ENCODE results near the gene SIT1. TPM values are rescaled to one million over a fixed set of nuclear protein-coding genes. Genes with fewer than 3 reads are reported as not detected.

The SIT1 gene
- total and polyA plus RNA-seq, 2 experiments from 2014 or later: 13.2 to 14.7 TPM

GRCh38 chr9:35660966-35661415, 10.3 kb upstream of the SIT1 start:
- H3K9me2 ChIP-seq (ENCODE audit: insufficient read depth): no peaks in the 10 kb centered on the region
- no peaks in the 10 kb centered on the region; the same call in none of the 2 replicates for H4K20me1 ChIP-seq (replicated peaks; ENCODE audit: insufficient read depth)
- no peak overlapping the region for H3K4me2 ChIP-seq
- TF ChIP-seq CTCF (conservative IDR thresholded peaks at IDR 0.05; ENCODE audit: low read depth in 2 of 2): peak; percentile 51 to 63
- TF ChIP-seq NANOG (IDR thresholded peaks at IDR 0.05; ENCODE audit: borderline replicate concordance): no peak
- no peak for TF ChIP-seq ZNF331 (CRISPR knock-in tag; IDR thresholded peaks at IDR 0.05; ENCODE audit: low read depth)
- TF ChIP-seq CREB1 (CRISPR knock-in tag; IDR thresholded peaks at IDR 0.05; ENCODE audit: low read depth): no peak
- TF ChIP-seq EZH2 (IDR thresholded peaks at IDR 0.05; ENCODE audit: low read depth, unreplicated experiment): no peak
- peaks cover 23% of the 10 kb centered on the region for H3K4me1 ChIP-seq (ENCODE audit: insufficient read depth)
- H3K27me3 ChIP-seq (ENCODE audit: insufficient read depth): peaks cover 4% of the 10 kb centered on the region; the same call in 1 of the 2 replicates
- DNase-seq (ENCODE audit: low spot score) (peak; percentile 56), ATAC-seq (no peak)
- Mint-ChIP-seq H3K27ac (peak overlapping the region; percentile 90; the same call in 1 of the 2 replicates), H3K4me1 (peaks cover 55% of the 10 kb centered on the region), H3K27me3 (ENCODE audit: insufficient read depth, low read depth, poor library complexity) (peaks cover 33% of the 10 kb centered on the region), H3K9me3 (peaks cover 3% of the 10 kb centered on the region), H3K4me3 (no peak overlapping the region), H3K36me3 (ENCODE audit: low read depth) (peaks cover 49% of the 10 kb centered on the region)
- peaks cover 8% of the 10 kb centered on the region; the same call in 1 of the 2 replicates for H3K36me3 ChIP-seq (ENCODE audit: insufficient read depth)
- H2AFZ ChIP-seq: no peak overlapping the region
- H3K4me3 ChIP-seq: no peak overlapping the region
- H3F3A ChIP-seq (replicated peaks; ENCODE audit: low read depth): peaks cover 29% of the 10 kb centered on the region; the same call in 1 of the 2 replicates
- peaks cover 8% of the 10 kb centered on the region; the same call in 1 of the 2 replicates for H3K79me2 ChIP-seq (replicated peaks; ENCODE audit: insufficient read depth)
- H3K27ac ChIP-seq (ENCODE audit: low read depth): no peak overlapping the region

GRCh38 chr9:35659340-35659739, 8.6 kb upstream of the SIT1 start:
- Histone ChIP-seq H3K36me3 (ENCODE audit: insufficient read depth) (peaks cover 8% of the 10 kb centered on the region; the same call in 1 of the 2 replicates), H2AFZ (no peak overlapping the region), H3K27ac (ENCODE audit: low read depth) (0 out of 2 replicates have a peak overlapping the region, but pooled peaks have one; percentile 89), H4K20me1 (replicated peaks; ENCODE audit: insufficient read depth) (no peaks in the 10 kb centered on the region; the same call in none of the 2 replicates), H3K4me3 (peak overlapping the region; percentile 97), H3K4me1 (ENCODE audit: insufficient read depth) (peaks cover 16% of the 10 kb centered on the region), H3K79me2 (replicated peaks; ENCODE audit: insufficient read depth) (peaks cover 5% of the 10 kb centered on the region; the same call in 1 of the 2 replicates), H3K27me3 (ENCODE audit: insufficient read depth) (peaks cover 4% of the 10 kb centered on the region; the same call in 1 of the 2 replicates), H3F3A (replicated peaks; ENCODE audit: low read depth) (peaks cover 24% of the 10 kb centered on the region; the same call in 1 of the 2 replicates), H3K4me2 (peak overlapping the region; percentile 92), H3K9me2 (ENCODE audit: insufficient read depth) (no peaks in the 10 kb centered on the region)
- Mint-ChIP-seq H3K4me1 (peaks cover 47% of the 10 kb centered on the region), H3K4me3 (peak overlapping the region; percentile 77), H3K9me3 (peaks cover 3% of the 10 kb centered on the region), H3K27me3 (ENCODE audit: insufficient read depth, low read depth, poor library complexity) (peaks cover 35% of the 10 kb centered on the region), H3K27ac (no peak overlapping the region), H3K36me3 (ENCODE audit: low read depth) (peaks cover 49% of the 10 kb centered on the region)
- ATAC-seq: no peak
- DNase-seq (ENCODE audit: low spot score): no peak
- no peak for TF ChIP-seq ZNF114 (CRISPR knock-in tag; IDR thresholded peaks at IDR 0.05)
- TF ChIP-seq ETS1 (IDR thresholded peaks at IDR 0.05): no peak
- no peak for TF ChIP-seq REST (IDR thresholded peaks at IDR 0.05; ENCODE audit: unreplicated experiment)
- TF ChIP-seq CTCF (conservative IDR thresholded peaks at IDR 0.05; ENCODE audit: low read depth in 2 of 2): no peak
- TF ChIP-seq ZNF331 (CRISPR knock-in tag; IDR thresholded peaks at IDR 0.05; ENCODE audit: low read depth): no peak
- no peak for TF ChIP-seq CREB1 (CRISPR knock-in tag; IDR thresholded peaks at IDR 0.05; ENCODE audit: low read depth)
- no peak for TF ChIP-seq EZH2 (IDR thresholded peaks at IDR 0.05; ENCODE audit: low read depth, unreplicated experiment)

Data from GM23338 (cell line).